ENCODE data around the gene GPC2.

The GPC2 gene

DNA sequence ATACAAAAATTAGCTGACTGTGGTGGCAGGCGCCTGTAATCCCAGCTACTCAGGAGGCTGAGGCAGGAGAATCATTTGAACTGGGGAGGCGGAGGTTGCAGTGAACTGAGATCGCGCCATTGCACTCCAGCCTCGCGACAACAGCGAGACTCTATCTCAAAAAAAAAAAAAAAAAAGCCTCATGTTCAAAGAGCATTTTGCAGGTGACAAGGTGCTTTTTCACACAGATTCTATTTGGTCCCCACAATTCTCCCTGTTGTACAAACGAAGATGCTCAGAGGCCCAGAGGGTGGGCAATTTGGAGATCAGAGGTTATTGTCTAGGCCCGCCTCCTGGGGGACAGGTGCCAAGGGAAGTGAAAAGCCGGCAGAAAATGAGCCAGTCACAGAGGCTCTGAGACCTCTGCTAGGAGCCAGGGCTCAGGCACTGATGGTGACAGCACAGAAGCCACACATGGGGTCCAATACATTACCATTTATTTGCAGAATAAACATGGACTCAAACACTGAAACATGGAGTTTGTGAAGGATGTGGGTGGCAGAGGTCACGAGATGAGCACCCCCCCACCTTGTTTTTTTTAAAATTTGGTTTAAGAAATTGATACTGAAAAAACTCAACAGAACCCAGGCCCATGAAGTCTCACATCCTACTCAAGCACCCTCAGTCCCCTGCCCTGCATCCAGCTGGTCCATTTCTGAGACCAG is 7.9 kb downstream of the GPC2 start:
- no peak for DNase-seq (ENCODE audit: low spot score)

DNA sequence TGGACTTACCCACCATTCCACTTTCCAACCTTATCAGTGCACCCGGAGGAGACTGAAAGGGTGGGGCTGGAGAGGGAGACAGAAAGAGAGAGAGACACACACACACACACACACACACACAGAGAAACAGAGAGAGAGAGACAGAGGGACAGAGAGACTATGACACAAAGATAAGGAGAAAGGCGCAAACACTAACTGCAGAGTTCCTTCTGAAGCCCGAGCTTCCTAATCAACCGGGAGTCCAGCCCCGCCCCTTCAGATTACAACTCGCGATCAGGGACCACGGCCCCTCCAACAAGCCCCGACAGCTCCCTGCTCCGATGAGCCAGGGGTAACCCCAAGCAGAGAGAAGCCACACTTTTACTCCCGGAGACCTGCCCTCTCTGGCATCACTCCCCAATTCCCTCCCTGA is 9.3 kb downstream of the GPC2 start:
- no peak for DNase-seq (ENCODE audit: low spot score)

DNA sequence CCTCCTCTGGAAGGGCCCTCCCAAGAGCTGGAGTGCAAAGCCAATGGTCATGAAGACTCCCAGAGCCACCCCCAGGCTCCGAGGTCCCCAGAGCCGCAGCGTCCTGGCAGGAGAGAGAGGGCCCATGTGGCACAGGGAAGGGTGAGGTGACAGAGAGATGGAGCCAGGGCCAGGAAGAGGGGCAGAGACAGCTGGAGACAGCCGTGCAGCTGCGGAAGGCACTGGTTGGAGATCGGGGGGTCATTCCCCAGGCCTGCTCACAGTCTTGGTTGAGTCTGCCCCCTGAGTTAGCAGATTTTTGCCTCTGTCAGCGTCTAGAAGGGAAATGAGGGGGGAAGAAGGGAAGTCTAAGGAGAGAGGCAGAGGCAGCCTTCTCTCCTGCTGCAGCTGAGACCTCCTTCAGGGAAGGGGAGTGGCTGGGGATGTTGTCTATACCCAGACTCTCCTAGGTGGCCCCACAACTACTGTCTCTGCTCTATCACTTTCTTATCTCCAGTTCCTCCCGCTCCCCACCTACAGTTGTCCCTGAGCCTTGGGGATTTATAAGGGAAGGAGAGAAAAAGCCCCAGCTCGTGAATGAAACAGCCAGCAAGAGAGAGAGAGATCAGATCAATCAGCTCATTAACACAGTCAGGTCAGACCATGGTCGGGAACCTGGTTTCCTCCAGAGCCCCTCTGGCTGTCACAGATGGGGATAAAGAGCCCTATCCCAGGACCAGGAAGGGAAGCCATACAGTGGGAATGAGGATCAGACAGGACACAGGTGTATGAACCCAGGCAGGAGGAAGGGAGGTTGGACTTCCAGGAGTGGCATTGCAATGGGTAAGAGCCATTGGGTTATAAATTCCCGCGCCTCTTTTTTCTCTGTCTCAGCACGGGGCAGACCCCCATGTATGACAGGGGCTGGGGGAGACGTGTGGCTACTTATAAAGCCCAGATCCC is 9.9 kb downstream of the GPC2 start:
- no peak for DNase-seq (ENCODE audit: low spot score)

DNA sequence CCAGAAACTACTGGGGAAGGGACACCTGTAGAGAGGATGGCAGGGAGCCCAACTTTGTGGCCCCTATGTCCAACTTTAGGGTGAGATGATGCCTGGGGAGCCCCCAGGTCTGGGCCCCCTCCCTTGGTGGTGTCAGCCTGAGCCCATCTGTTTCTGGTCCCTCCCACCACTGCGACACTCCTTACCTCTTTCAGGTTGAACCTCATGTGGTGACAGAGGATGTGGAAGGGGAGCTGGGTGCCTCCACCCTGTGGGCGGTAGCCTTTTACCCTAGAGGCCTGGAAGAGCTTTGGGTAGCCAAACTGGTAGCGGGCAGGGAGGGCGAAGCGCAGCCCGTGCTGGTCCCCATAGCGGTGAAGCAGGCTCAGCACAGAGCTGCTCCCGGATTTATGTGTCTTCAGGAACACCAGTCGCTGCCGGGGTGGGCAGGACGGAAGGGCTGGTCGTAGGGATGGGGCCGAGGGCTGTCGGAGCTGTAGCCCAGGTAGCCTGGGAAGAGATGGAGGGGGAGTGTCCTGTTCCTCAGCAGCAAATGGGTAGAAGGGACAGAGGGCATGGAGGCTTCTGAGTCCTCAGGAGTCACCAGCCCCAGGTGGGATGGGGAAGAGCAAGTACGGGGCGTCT is 10.8 kb downstream of the GPC2 start:
- no peak for DNase-seq (ENCODE audit: low spot score)

DNA sequence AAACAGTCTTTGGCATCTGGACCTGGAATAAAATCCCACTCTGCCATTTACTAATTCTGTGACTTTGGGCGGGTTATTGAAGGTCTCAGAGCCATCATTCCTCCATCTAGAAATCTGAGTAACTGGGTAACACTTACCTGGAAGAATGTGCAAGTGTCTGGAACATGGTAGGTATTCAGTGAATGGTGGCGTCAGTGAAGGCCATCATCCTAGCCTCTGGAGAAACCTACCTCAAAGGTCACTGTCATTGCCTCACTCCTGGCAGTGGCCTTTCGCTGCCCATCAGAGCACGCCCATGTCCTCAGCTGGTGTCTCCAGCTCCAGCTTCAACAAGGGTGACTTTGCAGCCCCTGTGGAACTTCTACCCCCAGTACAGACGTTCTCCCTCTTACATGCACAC is 13.3 kb downstream of the GPC2 start:
- no peak for DNase-seq (ENCODE audit: low spot score)

DNA sequence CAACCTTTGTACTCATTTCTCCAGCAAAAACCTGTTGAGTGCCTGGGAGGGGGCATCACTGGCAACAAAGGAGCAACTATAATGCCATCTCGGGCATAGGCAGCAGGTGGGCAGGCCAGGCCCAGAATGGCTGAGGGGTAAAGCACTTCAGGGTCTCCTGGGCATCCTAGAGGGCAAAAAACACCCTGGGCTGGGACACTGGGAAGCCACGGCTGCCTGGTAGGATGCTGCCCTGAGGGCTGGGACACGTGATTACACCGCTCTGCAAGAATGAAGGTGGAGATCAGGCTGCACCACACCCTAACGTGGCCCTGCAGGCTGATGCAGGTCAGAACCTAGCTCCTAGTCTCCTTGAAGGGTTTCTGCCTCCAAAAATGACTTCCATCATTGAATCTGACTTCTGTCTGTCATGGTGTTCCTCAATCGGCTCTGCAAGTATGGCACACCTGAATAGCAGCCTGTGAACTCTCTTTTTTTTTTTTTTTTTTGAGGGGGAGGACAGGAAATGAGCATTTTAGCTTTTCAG is 14.1 kb downstream of the GPC2 start:
- no peak for DNase-seq (ENCODE audit: low spot score)

DNA sequence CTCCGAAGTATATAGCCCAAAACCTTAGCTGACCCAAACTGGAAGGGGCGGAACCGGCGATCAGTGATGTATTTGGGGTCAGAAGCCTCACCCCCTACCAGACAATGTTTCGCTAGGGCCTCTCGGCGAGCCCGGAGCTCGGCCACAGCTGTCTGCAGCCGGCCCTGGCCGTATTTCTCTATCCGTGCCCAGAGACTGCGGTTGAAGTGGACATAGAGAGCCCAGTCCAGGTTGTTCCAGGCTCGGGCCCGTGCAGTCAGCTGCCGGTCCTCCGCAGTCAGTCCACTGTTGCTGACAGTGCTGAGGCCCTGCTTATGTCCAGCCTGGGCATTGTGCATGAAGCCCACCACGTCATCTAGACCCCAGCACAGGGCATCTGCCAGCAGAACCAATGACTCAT is 17.1 kb downstream of the GPC2 start:
- DNase-seq (ENCODE audit: low spot score) = no peak

DNA sequence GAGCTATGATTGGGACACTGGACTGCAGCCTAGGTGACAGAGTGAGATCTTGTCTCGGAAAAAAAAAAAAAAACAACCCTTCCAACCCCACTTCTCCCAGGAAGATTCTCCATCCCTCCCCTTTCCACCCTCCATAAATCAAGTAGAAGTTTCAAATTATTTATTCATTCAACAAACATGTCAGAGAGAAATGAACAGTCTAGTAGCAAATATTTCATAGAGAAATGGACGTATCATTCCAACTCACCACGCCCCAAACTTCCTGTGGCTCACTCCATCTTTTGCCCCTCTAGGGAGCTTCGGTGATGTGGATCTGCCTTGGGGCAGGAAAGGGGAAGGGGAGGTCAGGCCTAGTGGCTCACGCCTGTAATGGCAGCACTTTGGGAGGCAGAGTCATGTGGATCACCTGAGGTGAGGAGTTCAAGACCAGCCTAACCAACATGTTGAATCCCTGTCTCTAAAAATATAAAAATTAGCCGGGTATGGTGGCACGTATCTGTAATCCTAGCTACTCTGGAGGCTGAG is 18.0 kb downstream of the GPC2 start:
- peak; percentile 48 for DNase-seq (ENCODE audit: low spot score)

DNA sequence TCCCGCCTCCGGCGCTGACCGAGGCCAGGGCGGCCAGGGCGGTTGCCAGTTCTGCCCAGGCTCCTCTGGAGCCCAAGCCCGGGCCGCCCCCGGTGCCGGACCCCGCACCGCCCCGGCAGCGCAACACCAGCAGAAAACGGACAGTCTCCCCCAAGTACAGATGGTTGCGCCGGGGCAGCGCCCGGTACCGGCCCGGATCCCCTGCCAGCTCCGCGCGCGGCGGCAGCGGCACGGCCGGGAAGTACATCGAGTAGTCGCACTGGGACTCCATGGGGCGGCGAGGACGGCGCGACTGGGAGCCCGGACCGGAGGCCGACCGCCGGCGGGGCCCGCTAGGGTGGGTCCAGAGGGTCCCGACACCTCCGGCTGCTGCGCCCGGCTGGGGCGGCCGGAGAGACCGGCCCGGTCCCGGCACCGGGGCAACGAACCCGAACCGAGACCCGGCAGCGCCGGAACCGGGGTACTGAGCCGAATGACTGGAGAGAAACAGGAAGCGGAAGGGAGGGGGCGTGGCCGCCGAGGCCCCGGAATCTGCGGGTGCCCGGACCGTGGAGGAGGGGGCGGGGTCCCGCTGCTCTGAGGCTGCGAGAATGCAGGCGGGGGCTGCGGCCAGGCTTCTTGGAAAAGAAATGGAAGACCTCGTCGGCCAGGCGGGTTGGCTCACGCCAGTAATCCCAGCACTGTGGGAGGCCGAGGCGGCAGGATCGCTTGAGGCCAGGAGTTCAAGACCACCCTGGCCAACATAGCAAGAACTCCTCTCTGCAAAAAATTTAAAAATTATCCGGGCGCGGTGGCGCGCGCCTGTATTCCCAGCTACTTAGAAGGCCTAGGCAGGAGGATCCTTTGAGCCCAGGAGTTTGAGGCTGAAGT is 18.7 kb downstream of the GPC2 start, which contains the start of gene TRAPPC14:
Gene TRAPPC14, minus strand, starts transcription at position 495 of the 870 bp plus-strand sequence. Its CDS starts 224 bp downstream, at position 271.
- peak; percentile 92 for DNase-seq (ENCODE audit: low spot score)

DNA sequence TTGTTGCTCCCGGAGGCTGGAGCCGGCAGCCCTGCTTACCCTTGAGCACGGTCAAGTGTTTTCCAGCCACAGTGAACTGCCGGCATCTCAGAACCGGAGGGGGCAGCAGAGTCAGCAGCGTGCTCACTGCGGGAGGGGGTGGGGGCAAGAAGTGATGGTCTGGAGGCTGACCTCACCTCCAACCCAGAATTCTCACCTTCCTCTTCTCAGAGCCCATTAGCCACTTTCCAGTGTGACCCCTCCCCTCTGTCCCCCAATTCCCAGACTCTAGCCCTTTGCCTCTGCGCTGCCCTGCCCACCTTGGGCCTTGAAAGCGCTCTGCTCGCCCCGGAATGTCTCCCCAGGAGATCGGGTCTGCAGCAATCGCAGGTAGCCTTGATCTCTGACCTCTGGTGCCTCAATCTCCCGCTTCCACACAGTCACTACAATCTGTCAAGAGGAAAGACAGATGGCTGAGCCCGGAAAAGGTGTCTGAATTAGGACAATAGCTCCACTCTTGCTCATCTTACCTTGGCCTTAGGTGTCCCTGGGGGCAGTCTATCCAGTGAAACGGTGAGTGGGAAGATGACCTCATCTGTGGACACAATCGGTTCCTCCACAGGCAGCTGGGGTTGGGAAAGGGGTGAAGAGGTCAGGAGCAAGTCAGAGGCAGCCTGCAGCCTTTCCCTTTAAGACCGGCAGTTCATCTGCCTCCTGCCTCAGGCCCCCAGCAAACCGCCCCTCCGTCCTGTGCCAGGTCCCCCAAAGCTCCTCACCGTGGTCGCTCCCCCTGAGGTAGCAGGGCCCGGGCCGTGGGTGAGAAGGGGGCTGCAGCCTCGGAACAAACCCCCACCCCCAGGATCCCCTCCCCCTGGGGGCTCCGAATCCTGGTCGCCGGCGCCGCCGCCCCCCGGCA is 19.6 kb downstream of the GPC2 start:
- DNase-seq (ENCODE audit: low spot score) = peak; percentile 84

DNA sequence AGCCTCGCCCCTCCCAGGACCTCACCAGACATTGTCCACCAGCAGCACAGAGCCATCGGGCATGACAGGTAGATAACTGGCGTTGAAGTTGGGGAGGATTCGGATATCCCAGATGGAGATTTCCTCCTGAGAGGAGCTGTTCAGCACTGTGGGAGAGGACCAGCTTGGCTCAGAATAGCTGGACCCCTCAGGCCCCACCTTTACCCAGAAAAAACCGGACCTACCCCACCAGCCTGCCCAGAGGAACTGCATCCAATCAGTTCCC is 20.2 kb downstream of the GPC2 start:
- no peak for DNase-seq (ENCODE audit: low spot score)

DNA sequence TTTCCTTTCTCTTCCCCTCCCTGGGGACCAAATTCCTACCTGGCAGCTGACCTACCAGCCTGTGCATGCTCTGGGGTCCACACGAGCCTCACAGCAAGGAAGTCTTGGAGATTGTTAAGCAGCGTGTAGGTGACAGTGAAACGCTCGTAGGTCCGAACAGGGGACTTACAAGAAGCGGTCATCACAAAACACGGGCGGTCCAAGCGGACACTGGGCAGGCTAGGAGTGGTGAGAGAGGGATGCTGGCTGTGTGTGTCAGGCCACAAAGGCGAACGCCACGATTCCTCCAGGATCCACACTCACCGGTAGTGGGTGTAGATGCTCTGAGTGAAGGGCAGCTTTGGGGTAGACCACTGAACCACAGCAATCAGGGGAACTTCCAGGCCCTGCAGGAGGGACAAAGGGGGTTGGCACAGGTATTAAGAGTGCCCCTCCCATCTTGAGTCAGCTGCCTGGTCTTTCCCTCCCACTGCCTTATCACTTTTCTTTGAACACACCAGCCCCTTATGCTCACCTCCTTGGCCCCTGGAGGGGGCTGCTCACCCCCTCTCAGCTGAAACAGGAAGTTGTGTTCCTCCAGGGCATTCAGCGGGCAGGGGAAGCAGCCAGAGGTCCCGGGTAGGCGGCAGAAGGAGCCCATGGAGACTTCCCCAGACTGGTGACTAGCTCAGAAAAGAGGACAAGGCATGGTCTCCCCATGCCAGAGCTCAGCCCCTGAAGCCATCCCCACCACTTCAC is 20.7 kb downstream of the GPC2 start:
- DNase-seq (ENCODE audit: low spot score) = no peak

DNA sequence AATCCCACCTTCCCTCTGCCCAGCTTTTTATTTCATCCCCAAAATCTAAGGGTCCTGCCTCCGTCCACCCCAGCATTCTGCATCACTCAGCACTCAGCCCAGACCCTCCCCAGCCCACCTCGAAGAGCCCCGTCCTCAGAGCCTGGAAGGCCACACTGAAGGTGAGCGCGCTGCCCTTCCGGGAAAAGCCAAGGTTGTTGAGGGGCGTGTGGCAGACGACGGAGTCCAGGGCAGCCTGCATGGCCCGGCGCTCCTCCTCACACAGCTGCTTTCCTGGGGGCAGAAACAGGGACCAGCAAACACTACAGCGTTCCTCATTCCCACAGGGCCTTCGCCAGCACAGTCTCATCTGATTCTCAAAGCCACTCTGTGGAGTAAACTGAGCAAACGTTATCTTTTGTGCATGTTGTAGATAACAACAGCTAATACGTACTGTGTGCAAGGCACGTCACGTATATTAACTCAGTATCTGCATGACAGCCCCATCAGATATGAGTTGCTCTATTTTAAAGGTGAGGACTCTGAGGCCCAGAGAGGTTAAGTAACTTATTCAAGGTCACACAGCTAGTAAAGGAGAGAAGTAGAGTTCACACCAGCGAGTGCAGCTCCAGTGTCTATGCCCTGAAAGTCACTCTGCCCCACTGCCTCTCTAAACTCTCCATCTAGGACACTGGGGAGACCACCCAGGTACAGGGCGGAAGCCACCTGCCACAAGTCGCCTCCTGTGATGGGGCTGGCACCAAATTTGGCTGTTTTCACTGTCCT is 21.4 kb downstream of the GPC2 start:
- DNase-seq (ENCODE audit: low spot score) = no peak

DNA sequence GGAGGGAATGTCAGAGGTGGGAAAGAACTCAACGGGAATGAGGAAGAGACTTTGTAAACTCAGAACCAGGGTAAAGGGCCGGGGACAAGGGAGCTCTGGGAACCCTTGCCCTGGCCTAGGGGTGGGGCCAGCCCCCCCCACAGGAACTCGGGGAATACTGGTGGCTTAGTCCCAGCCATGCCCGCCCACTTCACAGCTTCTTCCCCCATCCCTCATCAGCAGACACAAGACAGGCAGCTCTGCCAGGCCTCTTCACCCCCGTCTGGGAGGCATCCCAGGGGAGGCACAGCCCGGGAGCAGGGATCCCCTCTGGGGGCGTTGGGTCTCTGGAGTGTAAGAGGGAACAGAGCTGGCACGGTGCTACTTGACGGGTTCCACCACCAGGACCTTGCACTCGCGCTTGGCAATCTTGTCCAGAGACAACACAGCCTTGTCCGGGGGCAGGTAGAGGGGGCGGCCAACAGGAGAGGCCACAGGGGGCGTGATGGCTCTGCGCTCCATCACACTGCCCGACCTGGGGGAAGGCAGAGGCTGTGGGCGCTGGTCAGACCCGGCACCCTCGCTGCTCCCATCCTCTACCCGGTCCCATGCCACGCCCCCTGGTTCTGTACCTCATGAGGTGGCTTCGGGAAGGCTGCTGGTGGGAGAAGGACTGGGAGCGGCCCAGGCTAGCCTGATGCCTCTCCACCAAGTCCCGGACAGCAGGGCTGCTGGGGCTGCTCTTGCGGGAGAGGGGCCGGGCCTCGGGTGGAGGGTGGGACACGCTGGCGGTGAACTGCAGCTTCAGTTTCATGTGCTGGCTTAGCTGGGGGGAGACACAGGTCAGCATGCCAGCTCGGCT is 22.3 kb downstream of the GPC2 start:
- no peak for DNase-seq (ENCODE audit: low spot score)

DNA sequence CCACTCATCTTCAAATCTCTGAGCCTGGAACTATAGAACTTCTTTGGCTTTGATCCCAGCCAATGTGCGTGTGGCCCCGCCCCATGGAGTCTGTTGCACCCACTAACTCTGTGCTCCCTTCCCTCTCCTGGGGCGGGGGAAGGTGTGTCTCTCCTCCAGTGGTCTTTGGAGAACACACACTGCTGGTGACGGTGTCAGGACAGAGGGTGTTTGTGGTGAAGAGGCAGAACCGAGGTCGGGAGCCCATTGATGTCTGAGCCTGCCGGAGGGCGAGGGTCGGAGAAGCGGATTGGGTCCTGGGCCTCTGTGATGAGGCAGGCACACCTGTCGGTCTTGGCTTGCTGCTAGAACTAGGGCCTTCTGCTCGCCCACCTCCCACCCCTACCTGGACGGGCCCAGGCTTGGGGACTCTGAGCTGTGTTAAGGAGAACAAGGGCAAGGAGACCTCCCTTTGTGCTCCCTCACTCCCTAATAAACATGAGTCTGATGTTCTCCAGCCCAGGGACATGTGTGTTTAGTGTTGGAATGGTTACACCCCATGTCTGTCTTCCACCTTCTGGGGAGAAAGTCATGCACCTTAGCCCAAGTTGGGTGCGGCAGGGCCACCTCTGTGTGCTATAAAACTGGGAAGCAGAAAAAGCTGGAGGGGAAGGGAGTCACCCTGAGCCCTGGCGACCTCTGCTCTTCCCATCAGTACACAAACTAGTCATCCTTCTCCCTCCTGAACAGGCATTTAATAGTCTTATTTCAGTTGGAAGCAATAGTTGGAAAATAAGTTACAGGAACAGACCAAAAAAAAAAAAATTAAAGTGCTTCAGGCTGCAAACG is 23.3 kb downstream of the GPC2 start:
- no peak for DNase-seq (ENCODE audit: low spot score)

DNA sequence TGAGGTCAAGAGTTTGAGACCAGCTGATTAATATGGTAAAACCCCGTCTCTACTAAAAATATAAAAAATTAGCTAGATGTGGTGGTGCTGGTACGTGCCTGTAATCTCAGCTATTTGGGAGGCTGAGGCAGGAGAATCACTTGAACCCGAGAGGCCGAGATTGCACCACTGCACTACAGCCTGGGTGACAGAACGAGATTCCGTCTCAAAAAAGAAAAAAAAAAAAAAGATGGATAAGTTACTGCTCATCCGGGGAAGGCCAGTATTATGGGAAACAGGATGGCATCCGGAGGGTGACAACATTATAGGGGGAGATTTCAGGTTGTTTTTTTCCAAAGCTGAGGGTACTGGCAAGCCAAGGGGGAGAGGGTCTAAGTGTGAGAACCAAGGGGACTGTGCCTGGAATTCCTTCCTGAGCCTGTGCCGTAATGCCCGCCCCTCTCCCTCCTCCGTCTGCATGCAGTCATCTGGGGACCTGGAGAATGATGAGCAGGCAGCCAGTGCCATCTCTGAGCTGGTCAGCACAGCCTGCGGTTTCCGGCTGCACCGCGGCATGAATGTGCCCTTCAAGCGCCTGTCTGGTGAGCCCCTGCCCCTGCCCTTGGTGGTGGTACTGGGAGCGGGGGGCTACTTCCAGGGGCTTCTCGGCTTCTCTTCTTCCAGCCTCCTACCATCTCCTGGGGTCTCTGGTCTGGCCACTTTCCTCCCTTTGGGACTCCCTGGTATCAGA is 24.1 kb downstream of the GPC2 start:
- DNase-seq (ENCODE audit: low spot score) = no peak

Data from RKO (cell line).